HCT116 (cell line): ENCODE data around the gene PPM1D.

Experiments used
- CTCF ChIP-seq, 3 experiments: fragments of 200-600 bp in 1 of 3; sonication (generic) in 1 of 3; IDR thresholded peaks in 2 of 3; conservative IDR thresholded peaks in 1 of 3; 2 replicates each; pipeline ENCODE4 v1.5.1; 2012 to 2017; ENCODE audit warnings: low read depth in 2 of 3, low read length in 2 of 3, antibody characterized with exemption in 1 of 3, borderline replicate concordance in 1 of 3, control low read depth in 1 of 3, mild to moderate bottlenecking in 1 of 3, mixed read lengths in 1 of 3, mixed run types in 1 of 3, moderate library complexity in 1 of 3; ENCODE audit not compliant: insufficient read depth in 1 of 3
- POLR2A ChIP-seq: IDR thresholded peaks from 2 replicates; pipeline ENCODE4 v1.7.0; 2011; ENCODE audit warnings: borderline replicate concordance; ENCODE audit not compliant: insufficient read depth, insufficient read length; ENCODE audit errors: extremely low read depth

- no peak for TF ChIP-seq CTCF (IDR thresholded peaks at IDR 0.05 in 2 of 3, conservative IDR thresholded peaks at IDR 0.05 in 1 of 3; ENCODE audit: borderline replicate concordance in 1 of 3, insufficient read depth in 1 of 3, low read depth in 2 of 3, low read length in 2 of 3)
- no peak for TF ChIP-seq POLR2A
Measured at GRCh38 chr17:60615840-60616239, 15.8 kb downstream of the PPM1D start.
